ENCODE results near the gene UNC13D. TPM values are rescaled to one million over a fixed set of nuclear protein-coding genes. Genes with fewer than 3 reads are reported as not detected.

The UNC13D gene
- total and polyA plus RNA-seq, 4 donors = 56.6 to 110 (median 73.2) TPM

- Histone ChIP-seq H3K9me3 (ENCODE audit: control insufficient read depth in 4 of 4, insufficient read depth in 3 of 4, low read length in 3 of 4) (no peaks in the 10 kb centered on the region), H3K4me1 (ENCODE audit: control insufficient read depth in 5 of 5, insufficient read depth in 5 of 5, low read length in 5 of 5) (peaks cover 0 to 3% (median 0%) of the 10 kb centered on the region in 5 donors), H3K27me3 (ENCODE audit: control insufficient read depth in 3 of 3, insufficient read depth in 3 of 3, low read length in 2 of 3) (no peaks in the 10 kb centered on the region), H3K36me3 (ENCODE audit: control insufficient read depth in 4 of 4, insufficient read depth in 4 of 4, low read length in 4 of 4) (peaks cover 0 to 14% (median 8%) of the 10 kb centered on the region in 4 donors), H3K27ac (ENCODE audit: low read depth in 1 of 2, low read length in 1 of 2) (no peak overlapping the region), H3K9ac (ENCODE audit: insufficient read depth in 1 of 2, low read length in 2 of 2) (no peak overlapping the region), H3K4me3 (no peak overlapping the region)
- ATAC-seq (ENCODE audit: insufficient read depth, low FRiP score) (no peak), DNase-seq (no peak)
- TF ChIP-seq CTCF (IDR thresholded peaks at IDR 0.05; ENCODE audit: control extremely low read depth, extremely low read depth) = no peak
- WGBS, 2 donors = 91 to 96% methylated on average over 1 of the region's 1 CpG
Observed at GRCh38 chr17:75803883-75804282, 40.3 kb downstream of the UNC13D start.

- ATAC-seq (ENCODE audit: insufficient read depth, low FRiP score) = no peak
- Histone ChIP-seq H3K36me3 (ENCODE audit: control insufficient read depth in 4 of 4, insufficient read depth in 4 of 4, low read length in 4 of 4) (peaks cover 0 to 32% (median 21%) of the 10 kb centered on the region in 4 donors), H3K27ac (ENCODE audit: low read depth in 1 of 2, low read length in 1 of 2) (no peak overlapping the region), H3K9me3 (ENCODE audit: control insufficient read depth in 4 of 4, insufficient read depth in 3 of 4, low read length in 3 of 4) (no peaks in the 10 kb centered on the region), H3K4me1 (ENCODE audit: control insufficient read depth in 5 of 5, insufficient read depth in 5 of 5, low read length in 5 of 5) (no peaks in the 10 kb centered on the region), H3K9ac (ENCODE audit: insufficient read depth in 1 of 2, low read length in 2 of 2) (no peak overlapping the region), H3K27me3 (ENCODE audit: control insufficient read depth in 3 of 3, insufficient read depth in 3 of 3, low read length in 2 of 3) (no peaks in the 10 kb centered on the region), H3K4me3 (no peak overlapping the region)
- no peak for TF ChIP-seq CTCF (IDR thresholded peaks at IDR 0.05; ENCODE audit: control extremely low read depth, extremely low read depth)
- DNase-seq = no peak
- 88 to 96% methylated on average over 4 of the region's 4 CpGs for WGBS, 2 donors
Observed at GRCh38 chr17:75799402-75799801, 44.8 kb downstream of the UNC13D start.

- DNase-seq (no peak), ATAC-seq (ENCODE audit: insufficient read depth, low FRiP score) (no peak)
- WGBS, 2 donors = 93 to 94% methylated on average over 8 of the region's 8 CpGs
- no peak for TF ChIP-seq CTCF (IDR thresholded peaks at IDR 0.05; ENCODE audit: control extremely low read depth, extremely low read depth)
- Histone ChIP-seq H3K27ac (ENCODE audit: low read depth in 1 of 2, low read length in 1 of 2) (no peak overlapping the region), H3K4me1 (ENCODE audit: control insufficient read depth in 5 of 5, insufficient read depth in 5 of 5, low read length in 5 of 5) (peaks cover 0 to 6% (median 0%) of the 10 kb centered on the region in 5 donors), H3K36me3 (ENCODE audit: control insufficient read depth in 4 of 4, insufficient read depth in 4 of 4, low read length in 4 of 4) (peaks cover 3 to 32% (median 21%) of the 10 kb centered on the region in 4 donors), H3K9me3 (ENCODE audit: control insufficient read depth in 4 of 4, insufficient read depth in 3 of 4, low read length in 3 of 4) (no peaks in the 10 kb centered on the region), H3K27me3 (ENCODE audit: control insufficient read depth in 3 of 3, insufficient read depth in 3 of 3, low read length in 2 of 3) (no peaks in the 10 kb centered on the region), H3K4me3 (no peak overlapping the region), H3K9ac (ENCODE audit: insufficient read depth in 1 of 2, low read length in 2 of 2) (no peak overlapping the region)
Observed at GRCh38 chr17:75795820-75796607, 48.2 kb downstream of the UNC13D start.
